Neural crest cell (in vitro differentiated cells): ENCODE results near the gene REPS2. TPM values are rescaled to one million over a fixed set of nuclear protein-coding genes. Genes with fewer than 3 reads are reported as not detected.

Experiments used
- DNase-seq: peaks from one replicate; pipeline ENCODE4 v3.0.0; 2021; ENCODE audit warnings: low read depth, mixed read lengths, low spot score
- H3K27ac Mint-ChIP-seq: one replicate; pipeline ENCODE4 v1.8.0; 2021; ENCODE audit warnings: mild to moderate bottlenecking, mixed read lengths; ENCODE audit not compliant: unreplicated experiment
- H3K27me3 Mint-ChIP-seq: 2 replicates; pipeline ENCODE4 v1.8.0; 2021; ENCODE audit warnings: low read depth, mild to moderate bottlenecking, mixed read lengths
- H3K36me3 Mint-ChIP-seq: 2 replicates; pipeline ENCODE4 v1.8.0; 2021; ENCODE audit warnings: low read depth, mild to moderate bottlenecking, mixed read lengths
- H3K4me1 Mint-ChIP-seq: 2 replicates; pipeline ENCODE4 v1.8.0; 2021; ENCODE audit warnings: mixed read lengths
- H3K4me3 Mint-ChIP-seq: one replicate; pipeline ENCODE4 v1.8.0; 2021; ENCODE audit warnings: mild to moderate bottlenecking, mixed read lengths
- H3K9me3 Mint-ChIP-seq: 2 replicates; pipeline ENCODE4 v1.8.0; 2021; ENCODE audit warnings: mixed read lengths
- total RNA-seq: library from RNA; stranded (reverse); gene quantifications from 2 replicates; pipeline ENCODE4 v1.2.1, GENCODE V29; 2021
- TF ChIP-seq, protein P1 (sequence below): fragments of 200-600 bp; sonication (generic); conservative IDR thresholded peaks from 2 replicates; pipeline ENCODE4 v1.5.0; 2021; ENCODE audit warnings: antibody characterized with exemption, mild to moderate bottlenecking

REPS2 gene
- total RNA-seq, 1 donor from 2014 or later: 0.58 TPM

DNA sequence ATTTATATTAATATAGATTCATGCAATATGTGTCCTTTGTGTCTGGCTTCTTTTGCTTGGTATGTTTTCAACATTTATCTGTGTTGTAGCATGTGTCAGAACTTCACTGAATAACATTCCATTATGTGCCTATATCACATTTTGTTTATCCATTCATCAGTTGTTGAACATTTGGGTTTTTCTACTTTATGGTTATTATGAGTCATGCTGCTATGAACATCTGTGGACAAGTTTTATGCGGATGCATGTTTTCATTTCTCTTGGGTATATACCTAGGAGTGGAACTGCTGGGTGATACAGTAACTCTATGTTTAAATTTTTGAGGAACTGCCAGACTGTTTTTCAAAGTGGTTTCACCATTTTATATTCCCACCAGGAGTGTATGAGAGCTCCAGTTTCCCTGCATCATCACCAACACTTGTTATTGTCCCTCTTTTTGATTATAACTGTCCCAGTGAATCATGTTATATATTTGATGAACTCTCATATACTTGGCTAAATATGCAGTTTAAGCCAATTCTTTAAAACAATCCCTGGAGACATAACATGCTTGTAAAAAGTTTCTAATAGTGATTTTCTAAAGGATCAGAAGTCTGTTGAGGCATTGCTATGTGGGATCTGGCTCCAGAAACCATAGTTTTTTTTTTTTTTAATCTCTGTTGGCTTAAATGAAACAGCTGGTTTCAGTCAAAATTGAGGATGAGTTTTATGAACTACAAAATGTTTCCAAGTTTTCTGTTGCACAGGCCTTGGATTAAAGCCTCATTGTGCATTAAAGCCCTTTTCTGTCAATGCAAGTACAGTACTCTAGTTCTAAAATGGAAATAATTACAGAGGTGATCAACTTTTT is 21.6 kb upstream of the REPS2 start:
- no peaks in the 10 kb centered on the region for H3K36me3 Mint-ChIP-seq
- H3K27me3 Mint-ChIP-seq: peaks cover 4% of the 10 kb centered on the region
- H3K4me3 Mint-ChIP-seq: no peak overlapping the region
- no peaks in the 10 kb centered on the region for H3K9me3 Mint-ChIP-seq
- TF ChIP-seq, protein P1, sequence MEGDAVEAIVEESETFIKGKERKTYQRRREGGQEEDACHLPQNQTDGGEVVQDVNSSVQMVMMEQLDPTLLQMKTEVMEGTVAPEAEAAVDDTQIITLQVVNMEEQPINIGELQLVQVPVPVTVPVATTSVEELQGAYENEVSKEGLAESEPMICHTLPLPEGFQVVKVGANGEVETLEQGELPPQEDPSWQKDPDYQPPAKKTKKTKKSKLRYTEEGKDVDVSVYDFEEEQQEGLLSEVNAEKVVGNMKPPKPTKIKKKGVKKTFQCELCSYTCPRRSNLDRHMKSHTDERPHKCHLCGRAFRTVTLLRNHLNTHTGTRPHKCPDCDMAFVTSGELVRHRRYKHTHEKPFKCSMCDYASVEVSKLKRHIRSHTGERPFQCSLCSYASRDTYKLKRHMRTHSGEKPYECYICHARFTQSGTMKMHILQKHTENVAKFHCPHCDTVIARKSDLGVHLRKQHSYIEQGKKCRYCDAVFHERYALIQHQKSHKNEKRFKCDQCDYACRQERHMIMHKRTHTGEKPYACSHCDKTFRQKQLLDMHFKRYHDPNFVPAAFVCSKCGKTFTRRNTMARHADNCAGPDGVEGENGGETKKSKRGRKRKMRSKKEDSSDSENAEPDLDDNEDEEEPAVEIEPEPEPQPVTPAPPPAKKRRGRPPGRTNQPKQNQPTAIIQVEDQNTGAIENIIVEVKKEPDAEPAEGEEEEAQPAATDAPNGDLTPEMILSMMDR: no peak
- peaks cover 1% of the 10 kb centered on the region for H3K4me1 Mint-ChIP-seq
- no peak for DNase-seq
- no peak overlapping the region for H3K27ac Mint-ChIP-seq

GRCh38 chrX:16930392-16930791 is 16.1 kb upstream of the REPS2 start:
- DNase-seq: no peak
- TF ChIP-seq, protein P1: no peak
- peaks cover 5% of the 10 kb centered on the region for H3K27me3 Mint-ChIP-seq
- peaks cover 11% of the 10 kb centered on the region for H3K4me1 Mint-ChIP-seq
- H3K9me3 Mint-ChIP-seq: no peaks in the 10 kb centered on the region
- no peaks in the 10 kb centered on the region for H3K36me3 Mint-ChIP-seq
- H3K27ac Mint-ChIP-seq: no peak overlapping the region
- H3K4me3 Mint-ChIP-seq: no peak overlapping the region

DNA sequence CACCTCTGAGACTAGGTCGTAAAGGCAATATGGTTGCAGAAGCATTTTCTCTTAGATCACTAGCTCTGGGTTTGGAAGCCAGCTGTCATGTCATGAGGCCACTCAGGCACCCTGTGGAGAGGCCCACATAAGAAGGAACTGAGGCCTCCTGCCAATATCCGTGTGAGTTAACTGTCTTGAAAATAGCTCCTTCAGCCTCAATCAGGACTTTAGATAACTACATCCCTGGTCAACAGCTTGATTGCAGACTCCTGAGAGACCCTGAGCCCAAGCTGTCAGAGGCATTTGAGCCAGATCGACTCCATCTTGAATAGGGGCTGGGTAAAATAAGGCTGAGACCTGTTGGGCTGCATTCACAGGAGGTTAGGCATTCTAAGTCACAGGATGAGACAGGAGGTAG is 15.1 kb upstream of the REPS2 start:
- TF ChIP-seq, protein P1: no peak
- H3K36me3 Mint-ChIP-seq: no peaks in the 10 kb centered on the region

GRCh38 chrX:16931855-16932575 is 14.4 kb upstream of the REPS2 start:
- TF ChIP-seq, protein P1: no peak
- Mint-ChIP-seq H3K36me3 (no peaks in the 10 kb centered on the region), H3K4me3 (no peak overlapping the region), H3K4me1 (peaks cover 11% of the 10 kb centered on the region), H3K27ac (no peak overlapping the region), H3K9me3 (no peaks in the 10 kb centered on the region), H3K27me3 (peaks cover 13% of the 10 kb centered on the region)
- no peak for DNase-seq

More for the DNA sequence above, 15.1 kb upstream of the REPS2 start:
- Mint-ChIP-seq H3K9me3 (no peaks in the 10 kb centered on the region), H3K27me3 (peaks cover 7% of the 10 kb centered on the region), H3K4me1 (peaks cover 11% of the 10 kb centered on the region), H3K27ac (no peak overlapping the region), H3K4me3 (no peak overlapping the region)
- DNase-seq: no peak

- Mint-ChIP-seq H3K4me1 (peaks cover 11% of the 10 kb centered on the region), H3K27ac (no peak overlapping the region), H3K4me3 (no peak overlapping the region), H3K9me3 (no peaks in the 10 kb centered on the region), H3K27me3 (peaks cover 16% of the 10 kb centered on the region), H3K36me3 (no peaks in the 10 kb centered on the region)
- TF ChIP-seq, protein P1: no peak
- DNase-seq: no peak
Measured at GRCh38 chrX:16934185-16934584, 12.3 kb upstream of the REPS2 start.
